GM18526 (cell line): ENCODE data around the gene XXYLT1.

Source experiments
- POLR2A ChIP-seq: IDR thresholded peaks from 3 replicates; pipeline ENCODE4 v1.6.1; 2011; ENCODE audit not compliant: insufficient read length; ENCODE audit errors: extremely low read depth

The XXYLT1 gene

DNA sequence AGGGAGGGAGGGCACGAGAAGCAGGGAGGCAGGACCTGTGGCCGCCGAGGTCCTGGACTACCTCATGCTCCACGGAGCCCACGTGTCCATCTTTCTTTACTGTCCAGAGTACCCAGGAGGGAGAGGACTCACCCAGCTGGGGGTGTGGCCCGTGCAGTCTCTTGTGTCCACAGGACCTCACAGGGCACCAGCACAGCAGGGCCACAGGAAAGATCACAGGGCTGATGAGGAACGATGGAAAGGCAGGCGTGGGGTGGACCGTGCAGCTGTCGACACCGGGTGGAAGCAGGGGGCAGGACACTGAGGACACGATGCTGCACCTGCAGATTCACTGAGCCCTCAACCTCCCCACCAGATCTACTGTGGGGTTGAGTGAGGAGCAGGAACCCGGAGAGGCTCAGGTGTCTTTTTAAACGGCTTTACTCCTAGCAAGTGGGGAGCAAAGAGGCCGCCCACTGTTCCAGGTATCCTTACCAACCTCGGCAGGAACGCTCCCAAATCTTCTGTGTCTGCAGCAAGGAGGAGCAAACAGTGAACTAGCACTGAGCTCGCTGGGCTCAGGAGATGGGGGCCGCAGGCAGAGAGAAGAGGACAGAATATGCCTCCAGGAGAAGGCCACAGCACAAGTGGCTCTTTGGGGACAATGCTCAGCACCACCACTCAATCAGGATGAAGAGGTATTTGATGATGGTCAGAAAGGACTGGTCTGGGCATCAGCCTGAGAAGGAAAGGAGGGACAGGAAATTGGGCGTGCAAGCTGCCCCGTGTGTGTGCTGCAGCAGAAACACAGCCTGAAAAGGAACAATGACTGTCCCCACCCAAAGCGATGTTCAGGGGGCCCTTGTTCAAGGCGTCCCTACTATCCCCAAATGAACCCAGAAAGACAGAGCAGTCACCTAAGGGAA is 198.8 kb downstream of the XXYLT1 start:
- no peak for TF ChIP-seq POLR2A

- no peak for TF ChIP-seq POLR2A
These were observed 199.8 kb downstream of the XXYLT1 start for GRCh38 chr3:195071011-195071728.

GRCh38 chr3:195070336-195070735 is 200.6 kb downstream of the XXYLT1 start:
- TF ChIP-seq POLR2A, result no peak

DNA sequence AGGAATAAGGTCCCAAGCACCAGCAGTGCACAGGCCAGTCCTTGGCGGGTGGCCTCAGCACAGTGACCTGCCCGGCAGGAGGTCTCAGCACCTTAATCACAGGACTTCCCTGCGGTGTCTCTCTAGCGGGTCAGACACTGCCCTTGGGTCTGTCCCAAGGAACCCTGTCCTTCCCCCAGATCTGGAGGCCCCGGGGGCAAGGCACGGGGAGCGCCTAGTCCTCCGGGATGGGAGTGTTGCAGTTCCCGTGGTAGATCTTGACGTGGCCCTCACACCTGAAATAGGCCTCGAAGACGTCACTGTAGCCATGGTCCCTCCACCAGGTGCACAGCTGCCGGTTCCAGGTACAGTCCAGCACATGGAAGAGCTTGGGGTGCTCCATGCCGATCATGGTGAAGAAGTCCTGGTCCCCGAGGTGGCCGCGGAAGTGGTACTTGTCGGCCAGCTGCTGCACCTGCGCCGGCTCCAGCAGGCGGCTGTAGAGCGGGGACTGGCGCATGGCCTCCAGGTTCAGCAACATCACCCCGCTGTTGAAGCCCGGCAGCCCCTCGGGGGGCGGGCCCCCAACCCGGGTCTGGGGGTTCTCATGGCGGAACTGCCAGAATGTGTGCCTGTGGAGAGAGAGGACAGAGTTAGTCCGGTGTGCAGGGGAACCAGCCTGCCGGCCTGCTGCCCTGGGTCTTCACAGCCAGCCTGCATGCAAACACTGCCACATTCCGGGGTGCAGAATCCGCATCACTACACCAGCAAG is 201.3 kb downstream of the XXYLT1 start:
- no peak for TF ChIP-seq POLR2A

- no peak for TF ChIP-seq POLR2A
These were observed 202.6 kb downstream of the XXYLT1 start for GRCh38 chr3:195068084-195069080.

DNA sequence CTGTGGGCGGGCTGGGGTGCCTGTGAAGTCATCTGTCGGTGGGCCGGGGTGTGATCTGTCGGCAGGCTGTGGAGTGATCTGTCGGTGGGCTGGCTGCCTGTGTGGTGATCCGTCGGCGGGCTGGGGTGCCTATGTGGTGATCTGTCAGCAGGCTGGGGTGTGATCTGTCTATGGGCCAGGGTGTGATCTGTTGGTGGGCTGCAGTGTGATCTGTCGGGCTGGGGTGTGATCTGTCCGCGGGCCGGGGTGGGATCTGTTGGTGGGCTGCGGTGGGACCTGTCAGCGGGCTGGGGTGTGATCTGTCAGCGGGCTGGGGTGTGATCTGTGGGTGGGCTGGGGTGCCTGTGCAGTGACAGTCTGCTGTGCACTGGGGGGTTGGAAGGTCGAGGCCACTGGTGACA is 204.5 kb downstream of the XXYLT1 start:
- TF ChIP-seq POLR2A, result no peak

- TF ChIP-seq POLR2A, result no peak
These were observed 205.1 kb downstream of the XXYLT1 start for GRCh38 chr3:195065864-195066185.

DNA sequence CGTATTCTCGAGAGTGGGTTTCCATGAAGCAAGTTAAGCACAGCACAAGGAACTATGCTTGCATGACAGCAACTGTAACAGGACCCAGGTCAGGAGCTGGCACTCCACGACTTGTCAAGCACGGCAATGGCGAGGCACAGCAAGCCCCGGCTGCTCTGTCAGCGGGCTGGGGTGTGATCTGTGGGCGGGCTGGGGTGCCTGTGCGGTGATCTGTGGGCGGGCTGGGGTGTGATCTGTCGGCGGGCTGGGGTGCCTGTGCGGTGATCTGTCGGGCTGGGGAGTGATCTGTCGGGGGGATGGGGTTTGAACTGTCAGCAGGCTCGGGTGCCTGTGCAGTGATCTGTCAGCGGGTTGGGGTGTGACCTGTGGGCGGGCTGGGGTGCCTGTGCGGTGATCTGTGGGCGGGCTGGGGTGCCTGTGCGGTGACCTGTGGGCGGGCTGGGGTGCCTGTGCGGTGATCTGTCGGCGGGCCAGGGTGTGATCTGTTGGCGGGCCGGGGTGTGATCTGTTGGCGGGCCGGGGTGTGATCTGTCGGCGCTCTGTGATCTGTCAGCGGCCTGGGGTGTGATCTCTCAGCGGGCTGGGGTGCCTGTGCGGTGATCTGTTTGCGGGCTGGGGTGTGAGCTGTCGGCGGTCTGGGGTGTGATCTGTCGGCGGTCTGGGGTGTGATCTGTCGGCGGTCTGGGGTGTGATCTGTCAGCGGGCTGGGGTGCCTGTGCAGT is 205.7 kb downstream of the XXYLT1 start:
- no peak for TF ChIP-seq POLR2A

GRCh38 chr3:195064300-195064931 is 206.5 kb downstream of the XXYLT1 start:
- TF ChIP-seq POLR2A, result no peak

DNA sequence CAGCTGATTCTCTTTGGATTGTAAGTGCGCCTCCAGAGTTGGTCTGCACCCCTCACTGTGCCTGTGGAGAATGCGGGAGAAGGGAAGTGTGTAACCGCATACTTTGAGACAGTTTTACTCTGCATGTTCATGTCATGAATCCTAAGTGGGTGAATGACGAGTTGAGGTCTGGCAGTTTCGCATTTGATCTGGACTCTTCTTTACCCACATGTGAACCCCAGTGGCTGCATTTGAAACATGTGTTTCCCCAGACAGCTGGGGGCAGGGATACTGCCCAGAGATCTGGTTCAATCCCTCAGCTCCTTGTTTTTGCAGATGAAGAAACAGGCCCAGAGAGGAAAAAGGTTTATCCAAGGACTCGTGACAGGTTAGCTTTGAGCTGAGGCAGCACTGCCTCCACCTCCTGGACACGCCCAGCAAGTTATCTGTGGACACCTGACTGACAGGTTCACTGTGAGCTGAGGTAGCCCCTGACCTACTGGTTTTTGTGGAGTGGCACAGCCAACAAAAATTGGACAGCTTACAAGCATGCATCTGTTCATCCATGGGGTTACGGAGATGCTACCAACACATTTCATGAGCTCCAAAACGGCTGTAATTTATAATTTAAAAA is 207.3 kb downstream of the XXYLT1 start:
- TF ChIP-seq POLR2A, result no peak

DNA sequence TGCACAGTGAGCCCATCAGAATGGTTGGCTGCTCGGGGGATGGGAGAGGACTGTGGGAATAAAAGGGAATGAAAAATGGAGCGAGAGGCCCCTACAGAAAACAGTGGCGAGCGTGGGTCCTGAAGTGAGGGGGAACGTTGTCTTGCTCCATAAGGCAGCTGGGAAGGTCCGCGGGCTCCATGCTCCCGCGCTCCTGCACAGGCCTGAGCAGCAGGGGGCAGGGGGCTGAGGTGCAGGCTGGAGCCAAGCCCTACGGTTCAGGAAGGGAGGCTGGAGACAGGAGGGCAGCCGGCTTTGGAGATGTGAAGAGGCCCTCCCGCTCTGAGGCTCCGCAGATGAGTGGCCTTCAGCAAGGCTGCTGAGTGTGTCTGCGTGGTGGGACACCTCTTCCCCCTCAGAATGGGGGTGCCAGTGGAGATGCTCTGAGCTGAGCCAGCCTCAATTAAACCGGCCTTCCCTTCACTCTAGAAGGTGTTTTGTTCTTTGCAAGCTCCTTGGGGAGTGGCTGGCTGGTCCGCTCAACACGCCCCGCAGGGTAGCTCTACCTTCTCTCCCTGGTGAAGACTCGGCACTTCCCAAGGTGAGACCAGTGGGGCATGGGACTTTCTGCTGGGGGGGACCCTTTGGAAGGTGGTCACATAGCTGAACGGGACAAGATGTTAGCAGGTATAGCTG is 208.0 kb downstream of the XXYLT1 start:
- no peak for TF ChIP-seq POLR2A
